ENCODE results near the gene PLTP. TPM values are rescaled to one million over a fixed set of nuclear protein-coding genes. Genes with fewer than 3 reads are reported as not detected.

The PLTP gene
- total RNA-seq, 3 donors from 2014 or later, result 15.0 to 141 (median 111) TPM

Other genes starting within 250 kb of the PLTP start
- not detected for gene WFDC11, start 241.9 kb downstream of the PLTP start, total RNA-seq
- gene WFDC13, start 210.1 kb downstream of the PLTP start, total RNA-seq, result not detected
- gene WFDC10B, start 207.1 kb downstream of the PLTP start, total RNA-seq, result under 1 TPM in 1 of 3 donors, not detected in 2; 0.73 TPM
- gene SPINT4, start 189.8 kb downstream of the PLTP start, total RNA-seq, result not detected
- 1 to 10 TPM; 3.2 to 7.9 (median 5.1) TPM for gene WFDC3, start 120.3 kb downstream of the PLTP start, total RNA-seq
- gene DNTTIP1, start 120.2 kb downstream of the PLTP start, total RNA-seq, result 10 to 100 TPM; 32.7 to 59.5 (median 36.3) TPM
- gene UBE2C, start 99.5 kb downstream of the PLTP start, total RNA-seq, result 10 to 100 TPM in 1 of 3 donors, 1 to 10 TPM in 2; 4.7 to 41.1 (median 8.7) TPM
- gene TNNC2, start 84.8 kb downstream of the PLTP start, total RNA-seq, result 1 to 10 TPM; 2.1 to 5.4 (median 3.1) TPM
- gene SNX21, start 78.4 kb downstream of the PLTP start, total RNA-seq, result 10 to 100 TPM; 13.8 to 31.5 (median 14.0) TPM
- gene ACOT8, start 54.8 kb downstream of the PLTP start, total RNA-seq, result 10 to 100 TPM; 31.1 to 61.0 (median 32.9) TPM
- 1 to 10 TPM; 3.3 to 7.4 (median 5.7) TPM for gene ZSWIM3, start 54.5 kb downstream of the PLTP start, total RNA-seq
- gene ZSWIM1, start 30.9 kb downstream of the PLTP start, total RNA-seq, result 10 to 100 TPM; 11.3 to 12.6 (median 12.4) TPM
- gene SPATA25, start 24.5 kb downstream of the PLTP start, total RNA-seq, result 1 to 10 TPM; 3.9 to 6.0 (median 4.1) TPM
- gene NEURL2, start 20.9 kb downstream of the PLTP start, total RNA-seq, result 1 to 10 TPM; 4.2 to 9.1 (median 8.5) TPM
- gene CTSA, start 20.8 kb downstream of the PLTP start, total RNA-seq, result 100 to 1,000 TPM; 292 to 542 (median 436) TPM
- gene PCIF1, start 22.5 kb upstream of the PLTP start, total RNA-seq, result 10 to 100 TPM; 29.2 to 37.8 (median 35.1) TPM
- 10 to 100 TPM; 19.1 to 22.7 (median 20.1) TPM for gene ZNF335, start 60.0 kb upstream of the PLTP start, total RNA-seq
- 1 to 10 TPM in 2 of 3 donors, under 1 TPM in 1; 0.52 to 6.7 (median 1.2) TPM for gene MMP9, start 96.8 kb upstream of the PLTP start, total RNA-seq
- gene SLC12A5, start 117.1 kb upstream of the PLTP start, total RNA-seq, result 1 to 10 TPM in 1 of 3 donors, not detected in 2; 2.5 TPM
- gene NCOA5, start 177.8 kb upstream of the PLTP start, total RNA-seq, result 10 to 100 TPM; 23.7 to 36.6 (median 24.2) TPM
- 1 to 10 TPM; 2.8 to 10.0 (median 6.0) TPM for gene CD40, start 206.2 kb upstream of the PLTP start, total RNA-seq